Activated effector memory CD4-positive, alpha-beta T cell treated with Interleukin-2 at 50 U/mL for 16 hours (primary cell): Measurements from ENCODE around the gene COL4A4.
"Not testable (repeated sequence)": the region's sequence is repeated elsewhere in the genome, so short reads cannot be mapped to it uniquely, and the experiment has no call there.

Experiments used
- DNase-seq: peaks from one replicate; pipeline ENCODE4 v3.0.0-alpha.2; 2020

Gene COL4A4

GRCh38 chr2:227106845-227107759 is 56.9 kb downstream of the COL4A4 start:
- no peak for DNase-seq

- DNase-seq, result no peak
Observed at GRCh38 chr2:227103583-227103982, 60.4 kb downstream of the COL4A4 start.

GRCh38 chr2:227099340-227099739 is 64.7 kb downstream of the COL4A4 start:
- DNase-seq, result no peak

DNA sequence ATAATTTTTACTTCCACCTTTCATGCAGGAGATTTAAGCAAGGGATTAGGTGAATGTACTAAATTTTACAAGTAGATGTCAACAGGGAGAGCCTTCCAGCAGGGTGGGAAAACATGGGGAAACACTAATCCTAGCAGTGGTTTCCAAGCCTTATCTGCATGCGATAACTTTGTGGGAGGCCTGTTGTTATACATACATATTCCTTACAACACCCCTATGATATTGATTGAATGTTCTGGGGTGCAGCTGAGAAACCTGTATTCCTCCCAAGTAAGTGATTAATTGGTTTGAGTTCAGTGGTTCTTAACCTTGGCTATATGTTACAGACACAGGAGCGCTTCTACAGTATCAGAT is 65.9 kb downstream of the COL4A4 start:
- no peak for DNase-seq

- DNase-seq, result no peak
Observed at GRCh38 chr2:227097495-227098161, 66.4 kb downstream of the COL4A4 start.

DNA sequence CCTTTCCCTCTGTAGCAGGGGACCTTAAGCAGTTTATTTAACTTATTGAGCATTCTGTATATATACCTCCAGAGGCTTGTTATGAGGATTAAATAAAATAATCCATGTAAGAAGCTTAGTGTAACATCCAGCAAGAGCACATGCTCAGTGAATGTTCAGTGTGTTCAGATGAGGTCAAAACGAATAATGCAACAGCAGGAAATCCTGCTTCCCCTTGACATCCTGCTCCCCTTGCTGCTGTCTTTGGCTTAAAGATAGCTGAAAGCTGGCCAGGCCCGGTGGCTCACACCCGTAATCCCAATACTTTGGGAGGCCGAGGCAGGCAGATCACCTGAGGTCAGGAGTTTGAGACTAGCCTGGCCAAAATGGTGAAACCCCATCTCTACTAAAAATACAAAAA is 68.7 kb downstream of the COL4A4 start:
- DNase-seq, result no peak

DNA sequence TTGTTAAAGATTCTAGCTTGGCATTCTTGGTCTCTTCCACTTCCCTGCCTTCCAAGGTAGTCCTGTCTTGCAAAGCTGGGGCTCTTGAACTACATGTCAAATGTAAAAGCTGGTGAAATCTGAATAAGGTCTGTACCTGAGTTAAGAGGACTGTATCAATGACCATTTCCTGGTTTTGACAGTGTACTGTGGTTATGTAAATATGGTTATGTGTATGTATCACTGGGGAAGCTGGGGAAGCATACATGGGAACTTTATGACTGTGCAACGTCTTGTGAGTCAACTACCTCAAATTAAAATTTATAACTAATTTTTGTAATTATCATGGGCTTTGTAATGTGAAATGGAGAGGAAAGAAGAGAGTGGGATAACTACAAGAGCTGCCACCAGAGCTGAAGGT is 81.7 kb downstream of the COL4A4 start:
- DNase-seq, result no peak

DNA sequence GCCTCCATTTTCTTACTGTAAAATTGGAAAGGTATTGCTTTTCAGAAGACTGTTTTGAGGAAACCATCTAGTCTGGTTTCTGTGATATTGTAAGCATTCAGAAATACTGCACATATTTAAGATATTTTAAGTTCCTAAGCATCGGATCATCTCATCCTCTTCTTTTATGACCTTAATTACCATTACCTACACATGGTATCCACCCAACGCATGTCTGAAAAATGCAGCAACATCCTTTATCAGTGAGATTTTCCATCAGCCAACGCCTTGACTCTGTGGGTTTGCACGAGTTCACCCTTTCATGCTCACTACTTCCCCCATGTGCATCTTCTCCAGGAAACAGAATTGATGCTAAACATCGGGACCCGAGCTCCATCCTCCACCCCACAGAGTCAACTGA is 84.3 kb downstream of the COL4A4 start:
- no peak for DNase-seq

DNA sequence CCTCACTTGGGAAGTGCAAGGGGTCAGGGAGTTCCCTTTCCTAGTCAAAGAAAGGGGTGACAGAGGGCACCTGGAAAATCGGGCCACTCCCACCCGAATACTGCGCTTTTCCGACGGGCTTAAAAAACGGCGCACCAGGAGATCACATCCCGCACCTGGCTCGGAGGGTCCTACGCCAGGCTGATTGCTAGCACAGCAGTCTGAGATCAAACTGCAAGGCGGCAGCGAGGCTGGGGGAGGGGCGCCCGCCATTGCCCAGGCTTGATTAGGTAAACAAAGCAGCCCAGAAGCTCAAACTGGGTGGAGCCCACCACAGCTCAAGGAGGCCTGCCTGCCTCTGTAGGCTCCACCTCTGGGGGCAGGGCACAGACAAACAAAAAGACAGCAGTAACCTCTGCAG is 98.9 kb downstream of the COL4A4 start:
- not testable (repeated sequence) for DNase-seq

GRCh38 chr2:227058888-227059399 is 105.1 kb downstream of the COL4A4 start:
- no peak for DNase-seq

- DNase-seq, result no peak
Observed at GRCh38 chr2:227057743-227058447, 106.1 kb downstream of the COL4A4 start.

- no peak for DNase-seq
Observed at GRCh38 chr2:227057060-227057459, 106.9 kb downstream of the COL4A4 start.

DNA sequence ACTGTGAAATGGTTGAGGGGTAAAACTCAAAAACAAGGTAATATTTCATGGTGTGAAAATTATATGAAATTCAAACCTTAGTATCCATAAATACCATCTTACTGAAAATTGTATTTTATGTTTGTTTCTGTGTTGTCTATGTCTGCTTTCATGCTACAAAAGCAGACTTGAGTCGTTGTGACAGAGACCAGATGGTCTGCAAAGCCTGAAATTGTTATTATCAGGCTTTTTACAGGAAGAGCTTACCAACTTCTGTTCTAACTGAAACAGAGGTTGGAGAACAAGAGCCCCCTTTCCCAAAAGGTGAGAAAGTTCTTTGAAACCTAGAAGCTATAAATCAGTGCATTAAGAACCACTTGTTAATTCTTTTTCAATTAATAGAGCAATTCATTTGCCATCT is 110.0 kb downstream of the COL4A4 start:
- DNase-seq, result no peak

GRCh38 chr2:227052879-227053278 is 111.1 kb downstream of the COL4A4 start:
- no peak for DNase-seq

GRCh38 chr2:227043981-227044380 is 120.0 kb downstream of the COL4A4 start:
- DNase-seq, result no peak

GRCh38 chr2:227038550-227039189 is 125.3 kb downstream of the COL4A4 start:
- DNase-seq, result no peak

DNA sequence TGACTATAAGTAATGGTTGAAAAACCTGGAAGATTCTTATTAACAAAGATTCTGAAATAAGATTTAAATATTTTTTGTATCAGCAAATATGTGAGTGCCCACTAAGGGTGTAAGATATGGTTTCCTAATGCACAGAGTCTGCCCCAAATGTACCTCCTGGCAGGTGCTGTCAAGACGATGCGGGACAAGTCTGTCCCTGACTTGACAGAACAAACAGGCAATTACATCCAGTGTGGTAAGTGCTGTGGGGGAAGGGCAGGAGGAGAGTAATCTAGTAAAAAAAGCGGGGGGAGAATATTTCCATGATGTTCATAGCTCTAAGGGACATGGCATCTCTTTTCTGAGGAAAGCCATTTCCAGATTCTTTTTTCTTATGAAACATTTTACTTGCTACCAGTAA is 127.5 kb downstream of the COL4A4 start:
- no peak for DNase-seq

DNA sequence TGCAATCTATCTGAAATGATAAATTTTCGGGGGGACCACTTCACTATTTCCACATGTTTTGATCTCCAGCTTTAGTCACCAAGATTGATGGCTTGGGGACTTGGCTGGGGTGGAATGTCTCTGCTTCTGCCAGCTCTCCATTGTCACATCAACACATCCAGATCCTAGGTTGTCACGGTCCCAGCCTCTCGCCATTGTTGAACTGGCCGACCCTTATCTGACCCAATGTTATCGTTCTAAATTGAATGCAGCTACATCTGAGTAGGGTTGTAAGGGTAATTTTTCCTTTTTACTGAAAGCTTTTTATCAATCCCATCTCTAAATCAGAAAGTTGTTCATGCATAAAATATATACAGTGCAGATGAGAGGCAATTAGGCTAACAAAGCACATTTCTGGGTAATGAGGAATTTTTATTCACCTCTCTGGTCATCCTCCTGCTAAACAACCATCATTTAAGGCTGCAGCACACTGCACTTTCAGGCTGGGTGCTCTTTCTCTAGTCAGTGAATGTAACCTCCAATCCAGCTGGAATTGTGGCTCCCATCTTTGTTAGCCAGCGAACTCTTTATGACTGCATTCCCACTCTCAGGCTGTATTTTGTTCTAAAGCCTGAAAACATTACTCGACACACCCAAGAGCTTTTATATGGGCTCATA is 128.2 kb downstream of the COL4A4 start:
- no peak for DNase-seq

DNA sequence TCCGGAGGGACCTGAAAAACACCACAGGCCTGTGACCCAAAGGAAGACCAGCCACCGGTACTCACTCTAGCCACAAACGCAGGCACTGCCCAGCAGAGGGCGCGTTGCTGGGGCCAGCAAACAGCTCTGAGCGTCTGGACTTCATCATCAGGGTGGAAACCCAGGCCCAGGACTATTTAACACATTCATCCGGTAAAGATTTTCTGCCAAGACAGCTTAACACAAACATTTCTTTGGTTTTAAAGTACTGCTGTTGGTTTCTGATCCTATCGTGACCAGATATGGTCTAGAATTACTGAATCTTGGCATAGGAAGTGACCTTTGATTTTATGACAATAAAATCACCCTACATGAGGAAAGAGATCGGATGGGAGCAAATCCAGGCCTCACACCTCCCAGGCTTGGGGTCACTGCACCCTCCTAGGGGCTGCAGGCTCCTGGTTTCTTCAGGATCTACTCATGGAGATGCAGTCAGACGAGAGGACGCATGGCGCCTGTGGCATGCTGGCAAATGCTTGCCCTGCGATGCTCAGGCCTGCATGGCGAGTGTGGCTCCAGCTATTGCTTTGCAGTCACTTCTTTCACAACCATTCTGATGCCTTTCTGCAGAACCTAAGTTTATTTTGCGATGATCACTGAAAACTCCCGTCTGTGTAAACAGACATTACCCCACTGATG is 130.4 kb downstream of the COL4A4 start:
- DNase-seq, result no peak

DNA sequence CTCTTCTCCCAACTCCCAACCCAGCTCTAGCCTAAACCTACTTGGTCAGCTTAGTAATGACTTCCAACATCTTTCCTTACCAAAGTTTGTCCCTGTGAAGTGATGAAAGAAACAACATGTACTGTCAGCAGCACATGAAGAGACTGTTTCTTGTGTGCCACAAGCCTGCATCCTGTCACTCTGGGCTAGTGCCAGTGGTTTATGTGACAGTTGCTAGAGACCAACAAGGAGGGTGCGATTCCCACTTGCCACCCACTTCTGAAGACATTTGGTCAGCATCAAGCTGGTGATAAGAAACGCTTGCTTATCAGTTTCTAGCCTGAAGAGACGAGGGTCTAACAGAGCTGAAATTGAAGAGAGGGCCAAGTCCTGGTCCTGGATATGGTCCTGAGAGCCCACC is 132.6 kb downstream of the COL4A4 start:
- no peak for DNase-seq

DNA sequence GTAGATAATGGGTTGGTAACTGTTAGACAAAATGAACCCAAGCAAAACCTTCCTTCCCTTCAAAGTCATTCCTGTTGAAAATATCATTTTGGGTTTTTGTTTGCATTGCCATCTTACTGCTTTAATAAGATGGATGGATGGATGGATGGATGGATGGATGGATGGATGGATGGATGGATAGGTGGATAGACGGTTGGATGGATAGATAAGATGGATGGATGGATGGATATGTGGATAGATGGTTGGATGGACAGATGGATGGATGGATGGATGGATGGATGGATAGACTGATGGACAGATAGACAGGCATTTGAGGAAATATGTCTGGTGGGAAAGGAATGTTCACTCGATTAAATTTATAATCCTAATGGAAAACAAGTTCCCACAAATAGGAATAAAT is 133.2 kb downstream of the COL4A4 start:
- no peak for DNase-seq
